Mucosa of descending colon (tissue), 3 donors: ENCODE results near the gene SNRPD1. TPM values are rescaled to one million over a fixed set of nuclear protein-coding genes. Genes with fewer than 3 reads are reported as not detected.
"Not testable (repeated sequence)": the region's sequence is repeated elsewhere in the genome, so short reads cannot be mapped to it uniquely, and the experiment has no call there.

Source experiments
- ATAC-seq: fragments of 200-7000 bp; cut with Tn5 transposase; one replicate; pipeline ENCODE4 v1.9.1; 2020; ENCODE audit warnings: mild to moderate bottlenecking, moderate library complexity
- DNase-seq, 3 donors: peaks; one replicate each; pipeline ENCODE4 v3.0.0-alpha.2; 2020
- H3K36me3 ChIP-seq: fragments of 200-600 bp; one replicate; pipeline ENCODE4 v1.8.0; 2021; ENCODE audit warnings: low read depth, mild to moderate bottlenecking
- H3K4me1 ChIP-seq: fragments of 200-600 bp; one replicate; pipeline ENCODE4 v1.8.0; 2021; ENCODE audit warnings: low read depth, mild to moderate bottlenecking
- H3K4me3 ChIP-seq: fragments of 200-600 bp; one replicate; pipeline ENCODE4 v1.8.0; 2021; ENCODE audit warnings: mild to moderate bottlenecking
- H3K9me3 ChIP-seq: fragments of 200-600 bp; one replicate; pipeline ENCODE4 v1.8.0; 2021; ENCODE audit warnings: mild to moderate bottlenecking
- CTCF ChIP-seq: fragments of 200-600 bp; IDR thresholded peaks from one replicate; pipeline ENCODE4 v1.8.0; 2022; ENCODE audit warnings: antibody characterized with exemption, mild to moderate bottlenecking
- intact Hi-C, 2 donors: fragments of 100-400 bp; cut with DNase I in 1 of 2; cut with micrococcal nuclease in 1 of 2; formaldehyde crosslinking; loops; one replicate each; pipeline versions ENCODE4 v1.11.0 to v1.11.1; 2022; cut with DNase I, micrococcal nuclease
- total RNA-seq, 3 donors: library from RNA; stranded (reverse); fragmentation: NEBNext Ultra II Directional in 2 of 3; extraction: Animal tissue kit (Norgen Biotek cat#: 25700) in 2 of 3; gene quantifications; one replicate each; pipeline versions ENCODE4 v1.2.1 to v1.2.4, GENCODE V29; 2021 to 2023
- donor health status: DM: no; HTN: no; CAD: no; lungs with moderate emphysema.
- donor health status: DM: no; HTN: no; CAD: no.
- donor health status: DM: no; HTN: yes; CAD: no.

Gene SNRPD1
- total RNA-seq, 3 donors from 2014 or later, result 29.5 to 42.2 (median 32.2) TPM

GRCh38 chr18:21663578-21663977 lies 51.5 kb downstream of the SNRPD1 start:
- ATAC-seq, result no peak
- no peak for TF ChIP-seq CTCF

GRCh38 chr18:21664069-21664468 lies 52.0 kb downstream of the SNRPD1 start:
- TF ChIP-seq CTCF, result no peak
- Histone ChIP-seq H3K4me1 (peaks cover 10% of the 10 kb centered on the region), H3K9me3 (no peaks in the 10 kb centered on the region), H3K4me3 (no peak overlapping the region), H3K36me3 (no peaks in the 10 kb centered on the region)
- ATAC-seq (peak; percentile 40), DNase-seq (no peak)
- intact Hi-C loops, result no loop called here

More at GRCh38 chr18:21663578-21663977, 51.5 kb downstream of the SNRPD1 start:
- Histone ChIP-seq H3K9me3 (no peaks in the 10 kb centered on the region), H3K4me1 (peaks cover 5% of the 10 kb centered on the region), H3K36me3 (no peaks in the 10 kb centered on the region), H3K4me3 (no peak overlapping the region)
- intact Hi-C loops, result no loop called here
- DNase-seq, result no peak

GRCh38 chr18:21669736-21670285 lies 57.7 kb downstream of the SNRPD1 start:
- intact Hi-C loops, result no loop called here
- DNase-seq (peak; percentile 68 to 70 (median 69)), ATAC-seq (peak; percentile 88)
- Histone ChIP-seq H3K36me3 (no peaks in the 10 kb centered on the region), H3K4me1 (peaks cover 10% of the 10 kb centered on the region), H3K9me3 (no peaks in the 10 kb centered on the region), H3K4me3 (no peak overlapping the region)
- TF ChIP-seq CTCF, result no peak

GRCh38 chr18:21672521-21673267 lies 60.6 kb downstream of the SNRPD1 start:
- ATAC-seq (peak; percentile 85), DNase-seq (peak in 2 of 3 donors; percentile 60 to 73)
- TF ChIP-seq CTCF, result no peak
- intact Hi-C loops, result no loop called here
- no peaks in the 10 kb centered on the region for H3K36me3 ChIP-seq
- H3K9me3 ChIP-seq, result no peaks in the 10 kb centered on the region
- H3K4me1 ChIP-seq, result peaks cover 13% of the 10 kb centered on the region
- no peak overlapping the region for H3K4me3 ChIP-seq

- DNase-seq, ATAC-seq, H3K4me3 ChIP-seq, intact Hi-C loops, H3K36me3 ChIP-seq, H3K9me3 ChIP-seq: not testable (repeated sequence)
- peaks cover 14% of the 10 kb centered on the region for H3K4me1 ChIP-seq
Observed at GRCh38 chr18:21675354-21675753, 63.2 kb downstream of the SNRPD1 start.

GRCh38 chr18:21678859-21679258 lies 66.7 kb downstream of the SNRPD1 start:
- ATAC-seq, result peak; percentile 66
- Histone ChIP-seq H3K36me3 (no peaks in the 10 kb centered on the region), H3K4me1 (peaks cover 31% of the 10 kb centered on the region), H3K9me3 (no peaks in the 10 kb centered on the region), H3K4me3 (no peak overlapping the region)
- DNase-seq, result no peak
- intact Hi-C loops, result no loop called here
- no peak for TF ChIP-seq CTCF
